Progenitor cell of endocrine pancreas (in vitro differentiated cells): ENCODE measurements around the gene SUN3. TPM values are rescaled to one million over a fixed set of nuclear protein-coding genes. Genes with fewer than 3 reads are reported as not detected.

Experiments used
- DNase-seq: peaks from one replicate; pipeline ENCODE4 v3.0.0; 2021; ENCODE audit warnings: low spot score; ENCODE audit not compliant: unreplicated experiment
- H3K27ac Mint-ChIP-seq: 2 replicates; pipeline ENCODE4 v1.8.0; 2021; ENCODE audit warnings: mild to moderate bottlenecking, moderate library complexity, mixed read lengths
- H3K27me3 Mint-ChIP-seq: 2 replicates; pipeline ENCODE4 v1.8.0; 2021; ENCODE audit warnings: mixed read lengths
- H3K36me3 Mint-ChIP-seq: 2 replicates; pipeline ENCODE4 v1.8.0; 2022; ENCODE audit warnings: mixed read lengths; ENCODE audit not compliant: insufficient read depth
- H3K4me1 Mint-ChIP-seq: 2 replicates; pipeline ENCODE4 v1.8.0; 2021; ENCODE audit warnings: low read depth, mixed read lengths
- H3K4me3 Mint-ChIP-seq: 2 replicates; pipeline ENCODE4 v1.8.0; 2021; ENCODE audit warnings: low read depth, mild to moderate bottlenecking, moderate library complexity, mixed read lengths
- H3K9me3 Mint-ChIP-seq: 2 replicates; pipeline ENCODE4 v1.8.0; 2021; ENCODE audit warnings: low read depth, mixed read lengths
- total RNA-seq: library from RNA; stranded (reverse); gene quantifications from 2 replicates; pipeline ENCODE4 v1.2.1, GENCODE V29; 2021
- TF ChIP-seq, protein P1 (sequence below): fragments of 200-600 bp; sonication (generic); IDR thresholded peaks from one replicate; pipeline ENCODE4 v1.5.0; 2021; ENCODE audit warnings: antibody characterized with exemption, mild to moderate bottlenecking; ENCODE audit not compliant: unreplicated experiment

Gene SUN3
- total RNA-seq, 1 donor from 2014 or later, result not detected

DNA sequence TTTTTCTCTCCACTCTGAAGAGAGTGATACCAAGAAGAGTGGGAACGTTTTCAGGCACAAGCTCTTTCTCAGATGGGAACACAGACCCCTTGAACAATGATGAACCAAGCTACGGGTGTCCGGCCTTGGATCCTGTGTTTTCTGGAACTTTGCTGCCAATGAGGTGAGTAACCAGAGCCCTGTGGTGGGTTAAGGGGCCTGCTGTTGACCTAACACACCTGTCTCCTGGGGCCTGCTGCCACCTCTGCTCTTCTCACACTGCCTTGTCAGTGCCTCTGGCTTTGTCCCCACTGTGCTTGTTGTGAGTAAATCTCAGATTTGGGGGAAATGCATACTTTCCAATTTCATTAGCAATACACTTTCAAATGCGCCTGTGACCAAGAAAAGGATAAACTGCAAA is 79.2 kb downstream of the SUN3 start:
- Mint-ChIP-seq H3K36me3 (peaks cover 8% of the 10 kb centered on the region), H3K4me1 (peaks cover 31% of the 10 kb centered on the region), H3K27me3 (no peaks in the 10 kb centered on the region), H3K9me3 (no peaks in the 10 kb centered on the region), H3K4me3 (no peak overlapping the region), H3K27ac (no peak overlapping the region)
- TF ChIP-seq, protein P1, sequence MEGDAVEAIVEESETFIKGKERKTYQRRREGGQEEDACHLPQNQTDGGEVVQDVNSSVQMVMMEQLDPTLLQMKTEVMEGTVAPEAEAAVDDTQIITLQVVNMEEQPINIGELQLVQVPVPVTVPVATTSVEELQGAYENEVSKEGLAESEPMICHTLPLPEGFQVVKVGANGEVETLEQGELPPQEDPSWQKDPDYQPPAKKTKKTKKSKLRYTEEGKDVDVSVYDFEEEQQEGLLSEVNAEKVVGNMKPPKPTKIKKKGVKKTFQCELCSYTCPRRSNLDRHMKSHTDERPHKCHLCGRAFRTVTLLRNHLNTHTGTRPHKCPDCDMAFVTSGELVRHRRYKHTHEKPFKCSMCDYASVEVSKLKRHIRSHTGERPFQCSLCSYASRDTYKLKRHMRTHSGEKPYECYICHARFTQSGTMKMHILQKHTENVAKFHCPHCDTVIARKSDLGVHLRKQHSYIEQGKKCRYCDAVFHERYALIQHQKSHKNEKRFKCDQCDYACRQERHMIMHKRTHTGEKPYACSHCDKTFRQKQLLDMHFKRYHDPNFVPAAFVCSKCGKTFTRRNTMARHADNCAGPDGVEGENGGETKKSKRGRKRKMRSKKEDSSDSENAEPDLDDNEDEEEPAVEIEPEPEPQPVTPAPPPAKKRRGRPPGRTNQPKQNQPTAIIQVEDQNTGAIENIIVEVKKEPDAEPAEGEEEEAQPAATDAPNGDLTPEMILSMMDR, result no peak
- DNase-seq, result no peak

- no peaks in the 10 kb centered on the region for H3K9me3 Mint-ChIP-seq
- H3K27me3 Mint-ChIP-seq, result no peaks in the 10 kb centered on the region
- H3K4me1 Mint-ChIP-seq, result peaks cover 31% of the 10 kb centered on the region
- no peaks in the 10 kb centered on the region for H3K36me3 Mint-ChIP-seq
- H3K4me3 Mint-ChIP-seq, result no peak within 1 kb of the TSS
- no peak for DNase-seq
- H3K27ac Mint-ChIP-seq, result no peak within 1 kb of the TSS
- TF ChIP-seq, protein P1, result no peak
These were observed 80.6 kb downstream of the SUN3 start, which contains the start of gene PKD1L1 for GRCh38 chr7:47948141-47948790. TSS of gene PKD1L1 (minus strand) at chr7:47948466. CDS start at chr7:47948440, 26 bp downstream.

GRCh38 chr7:47947355-47947749 is 81.6 kb downstream of the SUN3 start:
- Mint-ChIP-seq H3K4me1 (peaks cover 29% of the 10 kb centered on the region), H3K4me3 (no peak overlapping the region), H3K27me3 (no peaks in the 10 kb centered on the region), H3K9me3 (no peaks in the 10 kb centered on the region), H3K27ac (no peak overlapping the region), H3K36me3 (no peaks in the 10 kb centered on the region)
- DNase-seq, result no peak
- TF ChIP-seq, protein P1, result no peak

- Mint-ChIP-seq H3K27ac (no peak overlapping the region), H3K4me3 (no peak overlapping the region)
- TF ChIP-seq, protein P1, result no peak
These were observed 82.1 kb downstream of the SUN3 start for GRCh38 chr7:47946581-47947354.

GRCh38 chr7:47945261-47946015 is 83.5 kb downstream of the SUN3 start:
- DNase-seq, result peak; percentile 58
- H3K27ac Mint-ChIP-seq, result no peak overlapping the region
- no peaks in the 10 kb centered on the region for H3K27me3 Mint-ChIP-seq
- H3K36me3 Mint-ChIP-seq, result no peaks in the 10 kb centered on the region
- TF ChIP-seq, protein P1, result peak; percentile 88
- H3K4me1 Mint-ChIP-seq, result peaks cover 13% of the 10 kb centered on the region
- no peaks in the 10 kb centered on the region for H3K9me3 Mint-ChIP-seq
- H3K4me3 Mint-ChIP-seq, result no peak overlapping the region

More at GRCh38 chr7:47946581-47947354, 82.1 kb downstream of the SUN3 start:
- H3K36me3 Mint-ChIP-seq, result no peaks in the 10 kb centered on the region
- H3K4me1 Mint-ChIP-seq, result peaks cover 24% of the 10 kb centered on the region
- H3K9me3 Mint-ChIP-seq, result no peaks in the 10 kb centered on the region
- DNase-seq, result no peak
- H3K27me3 Mint-ChIP-seq, result no peaks in the 10 kb centered on the region
